ENCODE results near the gene MLKL. TPM values are rescaled to one million over a fixed set of nuclear protein-coding genes. Genes with fewer than 3 reads are reported as not detected.

MLKL gene
- total RNA-seq, 4 donors from 2014 or later = 1.2 to 4.6 (median 2.9) TPM

- H3K4me3 ChIP-seq = no peak overlapping the region
- no peak for ATAC-seq
- in situ Hi-C loops (cut with MboI; ENCODE audit: low sequenced_read_pairs in 4 of 4) = no loop called here
- peaks cover 0 to 3% (median 0%) of the 10 kb centered on the region in 3 donors for H3K27me3 ChIP-seq
- H3K36me3 ChIP-seq = no peaks in the 10 kb centered on the region
- no peaks in the 10 kb centered on the region for H3K9me3 ChIP-seq
- H3K27ac ChIP-seq = no peak overlapping the region
- intact Hi-C loops (cut with DNase I; ENCODE audit: low total_unique reads) = no loop called here
- no peak for TF ChIP-seq POLR2A (IDR thresholded peaks at IDR 0.05)
- no peak for TF ChIP-seq CTCF (IDR thresholded peaks at IDR 0.05 in 4 of 5, conservative IDR thresholded peaks at IDR 0.05 in 1 of 5)
- no peaks in the 10 kb centered on the region for H3K4me1 ChIP-seq
- DNase-seq = no peak
Observed at GRCh38 chr16:74745926-74746325, 45.3 kb upstream of the MLKL start.

DNA sequence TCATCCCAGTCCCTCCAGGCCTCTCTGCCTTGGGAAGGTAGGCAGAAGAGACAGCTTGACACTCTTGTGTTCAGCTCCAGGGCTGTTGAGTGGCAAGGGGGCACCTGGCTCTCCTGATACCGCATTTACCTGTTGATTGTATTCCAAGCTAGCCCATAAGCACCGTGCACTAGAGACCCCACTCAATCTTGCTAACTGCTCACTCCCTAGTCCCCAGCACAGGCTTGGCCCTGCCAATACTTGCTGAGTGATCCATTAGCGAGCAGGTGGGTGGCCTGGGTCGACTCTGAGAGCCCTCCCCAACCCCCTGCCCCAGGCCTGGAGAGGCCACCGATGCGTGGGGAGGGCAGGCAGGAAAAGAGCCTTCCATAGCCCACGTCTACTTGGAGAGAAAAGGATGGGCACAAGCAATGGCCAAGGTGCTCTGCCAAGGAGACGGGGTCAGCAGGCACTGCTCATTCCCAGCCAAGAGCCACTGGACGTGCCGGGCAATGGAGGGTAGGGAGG, 44.5 kb upstream of the MLKL start:
- H3K27ac ChIP-seq = no peak overlapping the region
- TF ChIP-seq CTCF (IDR thresholded peaks at IDR 0.05 in 4 of 5, conservative IDR thresholded peaks at IDR 0.05 in 1 of 5) = no peak
- TF ChIP-seq POLR2A (IDR thresholded peaks at IDR 0.05) = no peak
- no peak for DNase-seq
- H3K27me3 ChIP-seq = peaks cover 0 to 3% (median 0%) of the 10 kb centered on the region in 3 donors
- H3K9me3 ChIP-seq = no peaks in the 10 kb centered on the region
- H3K4me1 ChIP-seq = no peaks in the 10 kb centered on the region
- in situ Hi-C loops (cut with MboI; ENCODE audit: low sequenced_read_pairs in 4 of 4) (no loop called here), intact Hi-C loops (cut with DNase I; ENCODE audit: low total_unique reads) (no loop called here)
- ATAC-seq = no peak
- H3K4me3 ChIP-seq = no peak overlapping the region
- no peaks in the 10 kb centered on the region for H3K36me3 ChIP-seq

DNA sequence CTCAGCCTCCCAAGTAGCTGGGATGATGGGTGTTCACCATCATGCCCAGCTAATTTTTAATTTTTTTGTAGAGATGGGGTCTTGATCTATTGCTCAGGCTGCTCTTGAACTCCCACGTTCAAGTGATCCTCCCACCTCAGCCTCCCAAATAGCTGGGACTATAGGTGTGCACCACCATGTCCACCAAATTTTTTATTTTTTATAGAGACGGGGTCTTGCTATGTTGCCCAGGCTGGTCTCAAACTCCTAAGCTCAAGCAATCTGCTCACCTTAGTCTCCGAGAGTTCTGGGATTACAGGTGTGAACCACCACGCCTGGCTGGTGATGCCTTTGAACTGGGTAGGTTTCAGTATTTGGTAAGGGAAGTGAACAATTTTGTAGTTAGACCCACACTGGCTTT, 43.9 kb upstream of the MLKL start:
- ATAC-seq (no peak), DNase-seq (no peak)
- H3K9me3 ChIP-seq = no peaks in the 10 kb centered on the region
- H3K27ac ChIP-seq = no peak overlapping the region
- H3K4me1 ChIP-seq = no peaks in the 10 kb centered on the region
- H3K36me3 ChIP-seq = no peaks in the 10 kb centered on the region
- no peak overlapping the region for H3K4me3 ChIP-seq
- peaks cover 0 to 3% (median 0%) of the 10 kb centered on the region in 3 donors for H3K27me3 ChIP-seq
- TF ChIP-seq POLR2A (IDR thresholded peaks at IDR 0.05) (no peak), CTCF (IDR thresholded peaks at IDR 0.05 in 4 of 5, conservative IDR thresholded peaks at IDR 0.05 in 1 of 5) (no peak)
- in situ Hi-C loops (cut with MboI; ENCODE audit: low sequenced_read_pairs in 4 of 4) (no loop called here), intact Hi-C loops (cut with DNase I; ENCODE audit: low total_unique reads) (no loop called here)

- H3K4me3 ChIP-seq = no peak overlapping the region
- intact Hi-C loops (cut with DNase I; ENCODE audit: low total_unique reads) = no loop called here
- H3K36me3 ChIP-seq = no peaks in the 10 kb centered on the region
- no peaks in the 10 kb centered on the region for H3K4me1 ChIP-seq
- ATAC-seq = no peak
- TF ChIP-seq CTCF (IDR thresholded peaks at IDR 0.05 in 4 of 5, conservative IDR thresholded peaks at IDR 0.05 in 1 of 5) (no peak), POLR2A (IDR thresholded peaks at IDR 0.05) (no peak)
- no peak overlapping the region for H3K27ac ChIP-seq
- peaks cover 0 to 3% (median 0%) of the 10 kb centered on the region in 3 donors for H3K27me3 ChIP-seq
- no peak for DNase-seq
- no peaks in the 10 kb centered on the region for H3K9me3 ChIP-seq
- in situ Hi-C loops (cut with MboI; ENCODE audit: low sequenced_read_pairs in 4 of 4) = no loop called here
Observed at GRCh38 chr16:74743668-74744299, 43.1 kb upstream of the MLKL start.
